Left ventricle myocardium inferior (tissue), 1 donor: Measurements from ENCODE around the gene DKC1. TPM values are rescaled to one million over a fixed set of nuclear protein-coding genes. Genes with fewer than 3 reads are reported as not detected.
A peak's percentile ranks its signal among the peaks of the same experiment; 100 is the strongest.

Source experiments
- DNase-seq: peaks from one replicate; pipeline ENCODE4 v3.0.0-alpha.2; 2020
- H3K27ac ChIP-seq: fragments of 200-600 bp; replicated peaks from 2 replicates; pipeline ENCODE4 v1.8.0; 2021
- H3K27me3 ChIP-seq: fragments of 200-600 bp; 2 replicates; pipeline ENCODE4 v1.8.0; 2021; ENCODE audit warnings: low read depth
- H3K36me3 ChIP-seq: fragments of 200-600 bp; 2 replicates; pipeline ENCODE4 v1.8.0; 2021
- H3K4me1 ChIP-seq: fragments of 200-600 bp; 2 replicates; pipeline ENCODE4 v1.8.0; 2021
- H3K4me3 ChIP-seq: fragments of 200-600 bp; 2 replicates; pipeline ENCODE4 v1.8.0; 2021; ENCODE audit warnings: mild to moderate bottlenecking, moderate library complexity
- H3K9me3 ChIP-seq: fragments of 200-600 bp; replicated peaks from 2 replicates; pipeline ENCODE4 v1.8.0; 2021
- CTCF ChIP-seq: fragments of 200-600 bp; IDR thresholded peaks from 2 replicates; pipeline ENCODE4 v1.8.0; 2021; ENCODE audit warnings: antibody characterized with exemption, mild to moderate bottlenecking, borderline replicate concordance
- intact Hi-C: fragments of 100-400 bp; cut with micrococcal nuclease; formaldehyde crosslinking; loops from one replicate; pipeline ENCODE4 v1.11.0; 2022
- total RNA-seq: library from RNA; stranded (reverse); fragmentation: NEBNext Ultra II Directional; extraction: Animal tissue kit (Norgen Biotek cat#: 25700); gene quantifications from one replicate; pipeline ENCODE4 v1.2.1, GENCODE V29; 2021
- donor health status: DM: no; HTN: yes; CAD: no; lungs with severe emphysema.

Gene DKC1
- total RNA-seq, 1 donor from 2014 or later: 18.0 TPM

DNA sequence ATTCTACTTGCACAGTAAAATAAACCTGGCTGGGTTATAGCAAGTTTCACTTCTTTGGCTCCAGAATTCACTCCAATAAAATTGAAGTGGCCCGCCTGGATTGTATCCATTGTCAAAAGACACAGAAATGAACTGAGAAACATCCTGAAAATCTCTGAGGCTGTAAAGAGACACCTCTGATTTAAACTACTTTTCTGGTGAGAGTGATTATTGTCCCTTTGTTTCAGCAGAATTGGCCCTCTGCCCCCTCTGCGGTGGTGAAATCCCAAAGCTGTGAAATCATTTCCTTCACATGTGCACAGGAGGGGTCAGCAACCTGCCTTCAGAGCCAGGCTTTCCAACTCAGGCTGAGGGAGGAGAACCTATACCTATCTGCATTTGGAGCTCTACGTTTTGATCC lies 34.8 kb upstream of the DKC1 start:
- peaks cover 98% of the 10 kb centered on the region for H3K4me1 ChIP-seq
- peak; percentile 57 for DNase-seq
- H3K27me3 ChIP-seq: no peaks in the 10 kb centered on the region
- H3K27ac ChIP-seq: peak overlapping the region; percentile 89
- H3K36me3 ChIP-seq: no peaks in the 10 kb centered on the region
- intact Hi-C loops: no loop called here
- no peak for TF ChIP-seq CTCF
- no peaks in the 10 kb centered on the region for H3K9me3 ChIP-seq
- H3K4me3 ChIP-seq: no peak overlapping the region

GRCh38 chrX:154728431-154729190 lies 34.1 kb upstream of the DKC1 start:
- intact Hi-C loops: no loop called here
- no peak overlapping the region for H3K4me3 ChIP-seq
- no peaks in the 10 kb centered on the region for H3K9me3 ChIP-seq
- H3K36me3 ChIP-seq: no peaks in the 10 kb centered on the region
- TF ChIP-seq CTCF: no peak
- no peak for DNase-seq
- no peaks in the 10 kb centered on the region for H3K27me3 ChIP-seq
- H3K27ac ChIP-seq: peak overlapping the region; percentile 89
- H3K4me1 ChIP-seq: peaks cover 100% of the 10 kb centered on the region

DNA sequence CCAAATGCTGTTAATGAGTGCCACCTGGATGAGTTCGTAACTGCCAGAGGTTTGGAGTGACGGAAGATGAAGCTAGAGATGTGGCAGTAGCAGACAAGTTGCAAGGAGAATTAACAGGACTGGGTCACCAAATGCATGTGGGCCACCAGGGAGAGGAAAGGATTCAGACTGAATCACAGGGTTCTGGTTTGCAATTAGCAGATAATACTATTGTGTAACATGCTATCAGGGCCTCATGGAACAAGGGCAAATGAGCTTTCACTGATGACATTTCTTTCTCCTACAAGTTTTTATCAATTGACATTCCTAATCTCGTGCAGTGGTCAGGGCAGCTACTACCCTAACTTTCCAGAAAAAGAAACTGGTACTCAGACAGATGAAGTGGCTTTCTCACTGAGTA lies 33.2 kb upstream of the DKC1 start:
- Histone ChIP-seq H3K4me1 (peaks cover 100% of the 10 kb centered on the region), H3K27me3 (no peaks in the 10 kb centered on the region), H3K4me3 (no peak overlapping the region), H3K36me3 (no peaks in the 10 kb centered on the region), H3K9me3 (no peaks in the 10 kb centered on the region), H3K27ac (peak overlapping the region; percentile 89)
- intact Hi-C loops: no loop called here
- no peak for DNase-seq
- TF ChIP-seq CTCF: no peak

GRCh38 chrX:154730253-154730891 lies 32.3 kb upstream of the DKC1 start:
- intact Hi-C loops: no loop called here
- peak; percentile 46 for DNase-seq
- Histone ChIP-seq H3K4me3 (peak overlapping the region; percentile 6), H3K9me3 (no peaks in the 10 kb centered on the region), H3K4me1 (peaks cover 100% of the 10 kb centered on the region), H3K27me3 (no peaks in the 10 kb centered on the region), H3K36me3 (no peaks in the 10 kb centered on the region), H3K27ac (peak overlapping the region; percentile 89)
- TF ChIP-seq CTCF: no peak

DNA sequence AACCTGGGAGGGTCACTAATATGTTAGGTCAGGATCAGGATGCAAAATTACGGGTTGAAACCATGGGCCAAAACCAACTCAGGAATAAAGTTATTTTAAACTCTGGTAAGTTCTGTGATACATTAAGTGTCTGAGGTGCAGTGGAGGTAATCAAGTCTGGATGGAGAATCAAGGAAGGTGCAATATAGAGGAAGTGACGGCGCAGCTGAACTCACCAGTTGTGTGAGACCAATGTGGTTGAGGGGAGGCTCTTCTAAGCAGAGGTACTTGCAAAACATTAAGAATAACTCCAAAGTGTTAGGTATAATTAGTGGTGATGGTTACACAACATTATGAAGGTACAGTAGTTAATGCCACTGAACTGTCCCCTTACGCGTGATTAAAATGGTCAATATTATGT lies 31.5 kb upstream of the DKC1 start:
- TF ChIP-seq CTCF: no peak
- peaks cover 100% of the 10 kb centered on the region for H3K4me1 ChIP-seq

More for the DNA sequence above, 31.5 kb upstream of the DKC1 start:
- H3K27me3 ChIP-seq: no peaks in the 10 kb centered on the region
- no peaks in the 10 kb centered on the region for H3K36me3 ChIP-seq
- intact Hi-C loops: no loop called here
- H3K4me3 ChIP-seq: no peak overlapping the region
- DNase-seq: no peak
- peak overlapping the region; percentile 89 for H3K27ac ChIP-seq
- H3K9me3 ChIP-seq: no peaks in the 10 kb centered on the region
